Cerebellar nuclear complex (tissue), 1 donor: ENCODE measurements around the gene SUSD5.
"Not testable (repeated sequence)": the region's sequence is repeated elsewhere in the genome, so short reads cannot be mapped to it uniquely, and the experiment has no call there.

Source experiments
- DNase-seq, 2 experiments: peaks; one replicate each; lab custom pipeline; 2025; lab: John Stamatoyannopoulos, UW

SUSD5 gene

DNA sequence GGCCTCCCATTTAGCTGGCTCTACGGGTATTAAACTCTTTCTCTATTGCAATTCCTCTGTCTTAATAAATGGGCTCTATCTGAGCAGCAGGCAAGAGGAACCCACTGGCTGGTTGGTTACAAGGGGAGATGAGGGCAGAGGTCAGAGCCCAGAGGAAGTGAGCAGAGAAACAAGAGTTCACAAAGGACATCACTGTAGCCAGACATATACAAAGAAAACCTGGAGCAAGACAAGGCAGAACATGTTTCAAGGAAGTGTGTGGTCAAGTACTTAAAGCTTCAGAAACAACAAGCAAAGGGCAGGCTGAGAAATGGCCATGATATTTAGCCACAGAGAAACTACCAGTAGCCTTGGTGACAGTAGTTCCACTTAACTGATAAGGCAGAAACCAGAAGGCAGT, 24.3 kb downstream of the SUSD5 start:
- DNase-seq: no peak

DNA sequence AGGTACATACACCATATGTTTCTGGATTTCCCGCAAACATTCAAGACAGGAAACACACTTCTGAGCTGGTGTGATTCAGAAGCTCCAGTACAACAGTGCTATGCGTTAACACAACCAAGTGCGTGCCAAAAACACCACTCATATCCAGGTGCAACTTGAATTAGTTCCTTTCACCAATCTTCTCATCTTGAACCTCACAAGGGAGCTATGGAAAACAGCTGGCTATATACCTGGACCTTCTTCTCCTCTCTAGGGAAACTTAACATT, 31.3 kb downstream of the SUSD5 start:
- DNase-seq: no peak

DNA sequence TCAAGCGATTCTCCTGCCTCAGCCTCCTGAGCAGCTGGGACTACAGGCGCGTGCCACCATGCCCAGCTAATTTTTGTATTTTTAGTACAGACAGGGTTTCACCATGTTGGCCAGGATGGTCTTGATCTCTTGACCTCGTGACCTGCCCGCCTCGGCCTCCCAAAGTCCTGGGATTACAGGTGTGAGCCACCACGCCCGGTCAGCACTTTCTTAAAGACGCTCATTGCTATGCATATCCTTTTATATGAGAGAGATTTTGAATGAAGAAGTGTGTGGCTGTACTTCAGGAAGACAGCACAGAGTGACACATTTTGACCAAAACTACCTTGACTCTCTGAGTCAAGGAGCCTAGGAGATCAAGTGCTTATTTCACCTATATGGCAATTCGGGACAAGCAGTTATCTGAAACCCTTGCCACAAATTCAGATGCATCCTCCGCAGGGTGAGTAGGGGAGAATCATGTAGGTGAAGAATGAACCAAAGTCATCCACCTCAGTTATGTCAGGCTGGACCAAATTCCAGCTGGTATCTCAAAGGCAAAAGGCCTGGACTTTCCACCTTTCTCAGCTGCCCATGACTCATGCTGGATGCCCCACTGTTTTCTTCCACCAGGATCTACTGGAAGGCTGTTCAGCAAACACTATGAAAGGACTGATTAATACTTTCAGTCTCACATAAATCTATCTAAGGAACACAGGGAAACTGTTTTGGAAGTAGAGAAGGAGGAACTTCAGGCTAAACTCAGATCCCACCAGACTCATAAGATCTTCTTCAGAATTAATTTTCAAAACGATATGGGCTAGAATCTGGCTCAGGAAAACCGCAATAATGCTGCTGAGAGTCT, 31.9 kb downstream of the SUSD5 start:
- DNase-seq: no peak

DNA sequence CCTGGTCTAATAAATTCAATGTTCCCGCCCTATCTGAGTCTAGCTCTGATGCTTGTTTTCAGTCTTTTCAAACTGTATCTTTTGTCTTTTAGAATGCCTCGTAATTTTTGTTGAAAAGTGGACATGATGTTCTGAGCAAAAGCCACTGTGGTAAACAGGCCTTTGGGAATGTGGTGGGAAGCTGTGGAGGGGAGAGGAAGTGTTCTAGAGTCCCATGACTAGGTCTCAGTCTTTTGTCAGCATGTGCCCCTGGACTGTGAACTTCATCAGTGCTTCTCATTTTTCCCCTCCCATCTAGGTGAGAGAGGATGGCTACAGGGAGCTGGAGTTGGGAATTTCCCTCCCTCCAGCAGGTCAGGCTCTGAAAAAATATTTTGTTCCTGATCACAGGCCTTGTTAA, 33.7 kb downstream of the SUSD5 start:
- DNase-seq: no peak

DNA sequence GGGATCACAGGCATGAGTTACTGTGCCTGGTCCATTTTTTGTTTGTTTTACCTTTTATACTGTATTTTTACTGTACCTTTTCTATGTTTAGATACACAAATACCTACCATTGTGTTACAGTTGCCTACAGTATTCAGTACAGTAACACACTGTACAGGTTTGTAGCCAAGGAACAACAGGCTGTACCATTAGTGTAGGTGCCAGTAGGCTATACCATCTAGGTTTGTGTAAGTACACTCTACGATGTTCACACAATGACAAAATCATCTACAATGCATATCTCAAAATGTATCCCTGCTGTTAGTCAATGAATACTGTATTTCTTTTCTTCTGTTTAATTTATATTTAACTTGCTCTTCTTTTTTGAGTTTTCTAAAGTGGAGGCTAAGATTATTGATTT, 37.0 kb downstream of the SUSD5 start:
- DNase-seq: not testable (repeated sequence)

DNA sequence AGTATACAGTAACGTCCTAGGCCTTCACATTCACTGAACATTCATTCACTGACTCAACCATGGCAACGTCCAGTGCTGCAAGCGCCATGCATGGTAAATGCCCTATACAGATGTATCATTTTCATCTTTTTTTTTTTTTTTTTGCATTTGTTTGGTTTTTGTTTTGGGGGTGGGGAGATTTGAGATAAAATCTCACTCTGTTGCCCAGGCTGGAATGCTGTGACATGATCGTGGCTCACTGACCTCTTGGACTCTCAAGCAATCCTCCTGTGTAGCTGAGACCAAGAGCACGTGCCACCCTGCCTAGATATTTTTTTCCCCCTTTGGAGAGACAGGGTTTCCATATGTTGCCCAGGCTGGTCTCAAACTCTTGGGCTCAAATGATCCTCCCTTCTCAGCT, 37.4 kb downstream of the SUSD5 start:
- DNase-seq: no peak

DNA sequence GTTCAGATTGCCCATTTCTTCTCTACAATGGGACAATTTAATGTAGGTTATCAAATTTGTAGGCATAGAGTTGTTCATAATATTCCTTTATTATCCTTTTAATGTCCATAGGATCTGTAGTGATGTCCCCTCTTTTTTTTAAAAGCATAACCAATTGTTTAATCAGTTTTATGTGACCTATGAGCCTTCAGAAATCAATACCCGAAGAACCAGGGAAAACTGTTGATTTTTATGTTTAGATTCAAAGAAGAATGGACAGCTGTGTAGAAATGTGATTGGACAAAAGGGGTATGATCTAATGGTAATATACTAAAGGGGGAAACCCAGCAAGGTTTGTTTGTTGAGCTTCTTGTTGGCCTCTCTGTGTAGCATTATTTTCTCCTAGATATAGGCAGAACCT, 39.5 kb downstream of the SUSD5 start:
- DNase-seq: no peak

DNA sequence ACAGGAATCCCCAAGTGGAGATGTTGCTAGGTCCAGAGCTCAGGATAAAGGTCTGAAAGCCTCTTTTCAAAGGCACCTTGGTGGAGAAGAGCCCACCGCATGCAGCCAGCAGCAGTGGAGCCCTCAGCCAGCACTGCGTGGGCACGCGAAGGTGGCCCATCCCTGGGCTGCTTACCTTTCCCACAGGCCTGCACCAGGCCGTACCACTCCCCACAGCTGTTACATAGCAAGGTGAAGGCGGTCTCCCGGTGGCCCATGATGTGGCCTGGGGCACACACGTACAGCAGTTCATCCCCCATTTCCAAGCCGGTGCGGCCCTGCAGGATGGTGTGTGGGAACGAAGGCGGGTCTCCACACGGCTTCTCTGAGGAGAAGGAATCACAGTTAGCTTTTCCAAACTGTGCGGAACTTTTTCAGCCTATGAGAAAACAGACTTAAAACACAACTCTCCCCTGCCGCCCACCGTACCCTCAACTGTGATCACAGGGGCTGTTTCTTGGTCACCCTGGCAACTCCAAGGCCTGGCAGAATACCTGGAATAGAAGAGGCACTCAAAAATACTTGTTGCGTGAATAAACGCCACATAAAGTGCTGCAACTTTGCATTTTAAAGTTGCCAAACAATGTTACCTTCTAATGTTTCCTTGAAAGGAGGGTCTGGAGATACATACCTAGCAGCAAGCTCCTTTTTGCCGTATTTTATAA, 43.7 kb downstream of the SUSD5 start:
- no peak for DNase-seq

DNA sequence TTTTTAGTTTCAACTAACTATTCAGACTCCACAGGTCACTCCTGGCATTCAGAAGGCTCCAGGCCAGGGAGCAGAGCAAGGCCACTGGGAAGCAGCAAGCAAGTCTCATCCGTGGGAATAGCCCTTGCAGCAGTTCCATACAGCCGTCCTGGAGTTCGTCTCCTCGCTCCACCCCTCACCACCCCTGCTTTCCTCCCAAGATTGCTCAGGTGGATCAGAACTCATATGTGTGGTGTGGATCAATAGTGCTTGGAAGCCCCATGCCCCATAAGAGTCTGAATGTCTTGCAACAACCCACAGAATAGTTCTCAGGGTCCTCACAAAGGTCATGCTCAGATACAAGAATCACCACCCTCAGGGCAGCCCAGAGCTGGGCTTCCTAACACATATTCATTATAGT, 44.5 kb downstream of the SUSD5 start:
- DNase-seq: no peak

DNA sequence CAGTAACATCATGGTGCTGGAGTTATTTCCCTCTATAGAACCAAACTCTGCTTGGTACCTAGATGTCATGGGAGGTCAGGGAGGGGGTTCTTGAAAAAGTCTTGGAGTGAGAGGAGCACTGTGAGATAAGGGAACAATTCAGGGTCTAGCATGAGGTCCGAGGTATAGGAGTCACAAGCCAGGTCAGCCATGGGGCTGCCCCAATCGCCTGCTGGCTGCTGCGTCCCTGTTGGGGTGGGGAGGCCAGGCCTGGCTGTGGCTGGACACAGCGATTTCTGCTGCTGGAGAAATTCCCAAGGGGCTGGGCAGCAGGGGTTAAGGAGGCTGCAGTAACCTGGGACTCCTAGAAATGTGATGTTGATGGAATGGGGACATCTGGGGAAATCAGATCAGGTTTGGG, 44.9 kb downstream of the SUSD5 start:
- no peak for DNase-seq

DNA sequence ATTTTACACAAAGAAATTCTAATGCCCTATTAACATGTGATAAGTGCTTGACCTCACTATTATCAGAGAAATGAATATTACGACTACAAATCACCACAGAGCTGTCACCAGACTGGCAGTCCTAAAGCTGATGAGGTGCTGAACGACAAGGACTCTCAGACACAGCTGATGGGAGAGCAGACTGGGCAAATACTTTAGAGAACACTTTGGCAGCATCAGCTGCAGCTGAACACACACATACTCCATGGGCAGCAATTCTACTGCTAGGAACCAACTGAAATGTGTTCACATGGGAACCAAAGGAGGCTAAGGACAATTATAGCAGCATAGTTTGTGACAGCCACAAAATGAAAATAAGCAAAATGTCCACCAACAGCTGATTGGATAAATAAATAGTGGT, 45.5 kb downstream of the SUSD5 start:
- no peak for DNase-seq

DNA sequence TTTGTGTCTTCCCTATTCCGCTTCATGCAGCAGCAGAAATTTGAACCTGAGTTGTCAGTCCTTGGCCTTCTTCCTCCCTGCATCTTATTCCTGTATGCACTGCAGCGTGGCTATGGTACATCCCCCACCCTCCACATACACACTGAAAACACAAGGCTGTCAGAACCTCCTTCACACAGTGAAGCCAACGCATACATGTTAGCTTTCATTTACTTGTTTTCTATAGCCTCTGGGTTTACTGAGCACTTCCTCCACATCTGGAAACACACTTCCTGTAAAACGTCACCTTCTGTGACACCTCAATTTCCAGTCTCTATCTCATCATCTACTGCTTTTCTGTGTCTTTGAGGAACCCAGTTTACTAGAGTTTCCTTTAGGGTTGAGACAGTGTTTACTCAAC, 47.0 kb downstream of the SUSD5 start:
- no peak for DNase-seq

DNA sequence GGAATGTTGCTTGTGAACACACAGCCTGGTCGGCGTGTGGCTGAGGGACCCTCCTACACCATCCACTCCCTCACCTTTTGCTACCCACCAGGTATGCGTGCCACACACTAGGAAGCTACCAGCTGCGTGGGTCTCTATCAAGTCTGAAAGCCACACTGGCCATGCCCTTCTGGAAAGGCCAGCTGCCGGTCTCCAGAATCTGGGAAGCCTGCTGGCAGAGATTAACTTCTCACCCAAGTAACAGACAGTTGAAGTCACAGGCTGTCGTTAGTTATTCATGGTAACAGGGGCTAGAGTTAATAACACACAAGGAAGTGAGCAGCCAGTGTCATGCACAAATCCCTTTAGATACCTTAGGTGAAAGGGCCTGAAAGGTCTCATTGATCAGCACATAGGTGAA, 48.1 kb downstream of the SUSD5 start:
- no peak for DNase-seq

DNA sequence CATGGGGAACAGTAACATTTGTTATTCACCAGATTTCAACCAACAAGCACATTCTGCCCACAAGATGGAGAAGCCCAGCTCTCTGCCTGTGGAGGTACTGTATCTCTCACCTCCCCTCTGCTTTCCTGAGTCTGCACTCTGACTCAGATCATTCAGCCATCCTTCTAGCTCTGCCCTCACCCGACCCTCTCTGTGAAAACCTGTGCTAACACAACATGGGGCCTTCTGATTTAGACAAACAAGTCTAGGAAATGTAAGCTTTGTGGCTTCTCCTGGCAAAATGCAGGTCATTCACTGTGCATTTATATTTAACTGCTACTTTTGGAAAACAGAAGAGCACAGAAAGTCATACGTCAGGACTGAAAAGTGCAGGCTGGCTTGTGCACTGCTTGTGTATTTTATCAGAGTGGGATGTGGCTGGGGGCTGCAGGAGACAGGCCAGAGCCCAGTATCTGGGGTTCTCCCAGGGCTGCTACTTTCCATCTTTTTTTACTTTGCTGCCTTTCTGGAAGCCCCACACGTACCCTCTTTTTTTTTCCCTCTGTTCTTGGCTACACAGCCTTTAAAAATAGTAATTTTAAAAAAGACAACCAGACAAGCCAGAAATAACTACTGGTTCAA, 50.8 kb downstream of the SUSD5 start:
- DNase-seq: no peak

DNA sequence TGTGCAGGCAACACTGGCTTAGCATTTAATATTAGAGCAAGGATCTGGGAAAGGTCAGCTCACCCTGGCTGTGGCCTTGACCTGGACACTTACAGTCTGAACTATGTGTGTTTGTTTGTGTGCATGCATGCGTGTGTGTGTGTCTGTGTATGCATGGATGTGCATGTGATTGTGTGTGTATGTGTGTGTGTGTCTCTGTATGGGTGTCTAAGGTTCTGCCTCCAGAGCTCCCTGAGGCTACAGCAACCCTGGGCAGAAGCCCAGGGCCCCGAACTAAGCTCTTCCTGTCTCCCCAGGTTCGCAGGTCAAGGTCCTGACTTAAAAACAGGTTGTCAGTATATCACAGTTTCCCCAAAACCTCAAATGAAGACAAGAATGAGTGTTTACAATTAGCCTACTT, 51.3 kb downstream of the SUSD5 start:
- DNase-seq: no peak

DNA sequence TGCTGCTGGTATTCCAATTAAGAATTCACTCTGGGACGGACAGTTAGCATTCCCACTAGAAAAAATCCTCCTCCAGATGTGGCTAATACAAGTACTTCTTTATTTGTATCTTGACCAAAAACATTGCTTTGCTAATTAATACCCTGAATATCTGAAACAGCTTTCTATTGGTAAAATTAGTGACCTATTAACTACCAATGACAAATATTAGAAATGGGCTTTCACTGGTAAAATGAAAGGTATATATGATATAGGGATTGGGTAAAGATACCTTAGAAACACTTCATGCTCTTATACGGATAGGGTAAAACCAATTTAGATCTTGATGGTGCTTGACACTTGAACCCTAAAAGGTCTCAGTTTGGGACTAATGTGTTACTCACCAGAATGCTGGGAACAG, 52.5 kb downstream of the SUSD5 start:
- DNase-seq: no peak

DNA sequence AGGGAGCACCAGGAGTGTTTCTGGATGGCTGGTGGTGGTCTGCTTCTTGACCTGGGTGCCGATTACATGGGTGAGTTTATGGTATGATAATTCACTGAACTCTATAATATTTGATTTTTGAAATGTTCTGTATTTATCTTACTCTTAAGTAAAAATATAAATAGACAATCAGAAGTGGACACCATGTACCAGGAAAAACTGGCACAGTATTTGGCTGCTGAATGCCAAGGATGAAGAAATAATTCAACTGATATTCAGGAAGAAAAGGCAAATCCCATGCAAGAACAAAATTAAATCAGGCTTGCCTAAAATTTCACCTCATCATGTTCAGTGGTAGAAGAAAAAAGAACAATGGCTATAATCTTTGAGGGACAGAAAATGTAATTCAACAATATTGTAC, 53.2 kb downstream of the SUSD5 start:
- no peak for DNase-seq

DNA sequence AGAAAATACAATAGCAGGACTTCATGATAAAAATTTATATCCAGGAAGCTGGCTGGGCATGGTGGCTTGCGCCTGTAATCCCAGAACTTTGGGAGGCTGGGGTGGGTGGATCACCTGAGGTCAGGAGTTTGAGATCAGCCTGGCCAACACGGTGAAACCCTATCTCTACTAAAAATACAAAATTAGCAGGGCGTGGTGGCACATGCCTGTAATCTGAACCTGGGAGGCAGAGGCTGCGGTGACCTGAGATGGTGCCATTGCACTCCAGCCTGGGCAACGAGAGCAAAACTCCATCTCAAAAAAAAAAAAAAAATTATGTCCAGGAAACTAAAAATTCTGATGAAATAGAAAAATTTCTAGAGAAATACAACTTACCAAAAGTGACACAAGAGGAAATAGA, 56.0 kb downstream of the SUSD5 start:
- not testable (repeated sequence) for DNase-seq

DNA sequence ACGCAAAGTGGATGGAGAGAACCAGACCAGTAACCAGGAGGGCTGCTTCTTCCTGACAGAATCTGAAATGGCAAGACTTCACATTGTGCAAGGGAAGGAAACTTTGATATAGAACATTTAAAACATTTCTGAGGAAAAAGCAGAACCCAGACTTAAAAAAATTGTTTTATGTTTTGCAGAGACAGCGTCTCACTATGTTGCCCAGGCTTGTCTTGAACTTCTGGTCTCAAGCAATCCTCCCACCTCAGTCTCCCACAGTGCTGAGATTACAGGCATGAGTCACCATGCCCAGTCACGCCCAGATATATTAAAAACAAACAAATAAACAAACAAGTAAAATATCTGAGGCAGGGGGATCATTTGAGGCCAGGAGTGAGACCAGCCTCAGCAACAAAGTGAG, 58.6 kb downstream of the SUSD5 start:
- DNase-seq: no peak

DNA sequence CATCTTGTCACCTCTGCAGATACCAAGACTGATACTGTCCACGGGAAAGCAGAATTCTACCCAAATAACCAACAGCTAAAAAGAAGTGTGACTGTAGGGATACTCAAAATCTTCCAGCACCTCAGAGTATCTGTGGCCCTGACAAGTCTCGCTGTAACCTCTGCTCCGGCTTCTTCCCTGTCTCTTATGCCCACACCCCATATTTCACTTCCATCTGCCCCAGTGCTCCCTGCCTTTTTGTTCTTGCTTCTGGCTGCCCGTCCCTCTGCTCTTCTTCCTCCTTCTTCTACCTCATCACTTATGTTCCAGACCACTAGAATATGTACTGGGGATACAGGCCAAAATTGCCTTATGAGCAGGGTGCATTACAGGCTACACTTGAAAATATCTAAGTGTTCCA, 59.4 kb downstream of the SUSD5 start:
- DNase-seq: no peak

DNA sequence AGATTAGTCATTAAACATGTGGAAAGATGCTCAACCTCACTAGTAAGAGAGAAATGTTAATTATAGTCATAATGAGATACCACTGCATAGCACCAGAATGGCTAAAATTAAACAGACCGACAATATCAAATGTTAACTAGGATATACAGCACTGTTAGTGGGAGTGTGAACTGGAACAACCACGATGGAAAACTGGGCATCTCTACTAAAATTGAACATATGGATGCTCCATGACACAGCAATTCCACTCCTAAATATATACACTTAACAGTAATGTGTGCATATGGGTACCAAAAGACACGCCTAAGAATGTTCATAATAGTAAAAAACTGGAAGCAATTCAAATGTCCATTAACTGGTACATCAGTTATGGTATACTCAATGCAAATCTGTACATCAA, 63.3 kb downstream of the SUSD5 start:
- no peak for DNase-seq

DNA sequence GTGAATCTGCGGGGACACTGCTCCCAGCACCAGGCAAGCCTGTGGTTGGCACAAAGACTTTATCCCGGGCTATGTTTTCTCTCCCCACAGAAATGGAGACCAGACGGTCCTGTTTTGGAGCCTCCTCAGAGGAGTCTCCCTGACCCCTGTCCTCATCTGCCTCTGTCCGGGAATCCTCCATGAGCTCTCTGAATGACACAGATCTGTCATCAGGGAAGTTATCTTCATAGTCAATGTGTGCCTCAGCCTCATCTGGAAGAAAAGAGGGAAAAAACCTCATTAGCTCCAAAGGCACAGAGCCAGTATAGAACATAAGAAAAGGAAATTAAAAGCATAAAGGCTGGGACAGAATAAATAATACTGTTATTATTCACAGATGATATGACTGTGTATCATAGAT, 64.8 kb downstream of the SUSD5 start:
- DNase-seq: no peak
